D341Med (cell line): Measurements from ENCODE around the gene UTP3.
A peak's percentile ranks its signal among the peaks of the same experiment; 100 is the strongest.
"Not testable (repeated sequence)": the region's sequence is repeated elsewhere in the genome, so short reads cannot be mapped to it uniquely, and the experiment has no call there.

ENCODE experiments used
- DNase-seq: peaks from one replicate; pipeline ENCODE4 v3.0.0; 2012; ENCODE audit warnings: low spot score

Gene UTP3

GRCh38 chr4:70718811-70719604 lies 30.7 kb downstream of the UTP3 start:
- no peak for DNase-seq

- peak; percentile 82 for DNase-seq
Measured at GRCh38 chr4:70721747-70722146, 33.4 kb downstream of the UTP3 start, which contains the start of gene RUFY3. Gene RUFY3, plus strand, starts transcription at chr4:70721964. Its CDS starts 610 bp downstream, at chr4:70722574.

- peak; percentile 52 for DNase-seq
Measured at GRCh38 chr4:70722199-70722791, 34.0 kb downstream of the UTP3 start.

GRCh38 chr4:70724463-70724862 lies 36.1 kb downstream of the UTP3 start:
- DNase-seq, result no peak

- no peak for DNase-seq
Measured at GRCh38 chr4:70725633-70726032, 37.3 kb downstream of the UTP3 start.

GRCh38 chr4:70726515-70726914 lies 38.2 kb downstream of the UTP3 start:
- DNase-seq, result peak; percentile 57

GRCh38 chr4:70728091-70728490 lies 39.8 kb downstream of the UTP3 start:
- DNase-seq, result peak; percentile 80

GRCh38 chr4:70732878-70733277 lies 44.5 kb downstream of the UTP3 start:
- DNase-seq, result not testable (repeated sequence)

GRCh38 chr4:70734168-70734954 lies 46.0 kb downstream of the UTP3 start:
- DNase-seq, result no peak

- no peak for DNase-seq
Measured at GRCh38 chr4:70734971-70735370, 46.6 kb downstream of the UTP3 start.

GRCh38 chr4:70735915-70736314 lies 47.6 kb downstream of the UTP3 start:
- DNase-seq, result not testable (repeated sequence)

- no peak for DNase-seq
Measured at GRCh38 chr4:70737006-70737405, 48.7 kb downstream of the UTP3 start.

GRCh38 chr4:70737409-70737808 lies 49.1 kb downstream of the UTP3 start:
- no peak for DNase-seq

GRCh38 chr4:70739496-70740337 lies 51.4 kb downstream of the UTP3 start:
- DNase-seq, result no peak
